Panc1 (cell line): ENCODE results near the gene NRP1. TPM values are rescaled to one million over a fixed set of nuclear protein-coding genes. Genes with fewer than 3 reads are reported as not detected.

Source experiments
- ATAC-seq: fragments of 200-7000 bp; cut with Tn5 transposase; 2 replicates; pipeline ENCODE4 v1.9.1; 2020; ENCODE audit warnings: mild to moderate bottlenecking, moderate library complexity
- BruUV-seq: library from RNA; stranded (reverse); fragments of 400-500 nt; replicated peaks from 2 replicates; lab custom pipeline; 2021; lab: Mats Ljungman, UMichigan
- CTCF ChIA-PET: fragments of 300-600 bp; sonication (Branson Sonifier 250); formaldehyde crosslinking; loops from one replicate; lab custom pipeline; 2022; ENCODE audit warnings: antibody characterized with exemption; lab: Charles Lee
- POLR2A ChIA-PET: fragments of 300-600 bp; sonication (Branson Sonifier 250); formaldehyde crosslinking; loops from one replicate; lab custom pipeline; 2022; ENCODE audit warnings: antibody characterized with exemption; lab: Charles Lee
- DNase-seq: peaks from one replicate; pipeline ENCODE4 v3.0.0-alpha.2; 2010; ENCODE audit warnings: low read depth, low spot score
- H3K27ac ChIP-seq: 2 replicates; pipeline ENCODE4 v1.5.1; 2011; ENCODE audit warnings: mild to moderate bottlenecking, low read length, inconsistent platforms
- H3K27me3 ChIP-seq: fragments of 200-500 bp; sonication (Bioruptor generic); 2 replicates; pipeline ENCODE4 v1.6.0; 2014; ENCODE audit warnings: low read length, inconsistent platforms; ENCODE audit not compliant: control insufficient read depth, insufficient read depth
- H3K36me3 ChIP-seq: fragments of 200-500 bp; sonication (Bioruptor generic); 2 replicates; pipeline ENCODE4 v1.5.1; 2014; ENCODE audit warnings: inconsistent platforms, mild to moderate bottlenecking, low read length, moderate library complexity; ENCODE audit not compliant: control insufficient read depth, insufficient read depth
- H3K4me1 ChIP-seq: 2 replicates; pipeline ENCODE4 v1.5.1; 2011; ENCODE audit warnings: inconsistent platforms, mild to moderate bottlenecking, low read length, moderate library complexity; ENCODE audit not compliant: control insufficient read depth, insufficient read depth
- H3K4me3 ChIP-seq, 2 experiments: 2 replicates each; pipeline ENCODE4 v1.5.1; 2011 to 2012; ENCODE audit warnings: low read depth in 2 of 2, low read length in 2 of 2, mild to moderate bottlenecking in 2 of 2, inconsistent platforms in 1 of 2, moderate library complexity in 1 of 2
- H3K9me3 ChIP-seq: fragments of 200-500 bp; sonication (Bioruptor generic); 2 replicates; pipeline ENCODE4 v1.5.1; 2014; ENCODE audit warnings: low read depth, mild to moderate bottlenecking, inconsistent platforms, low read length, moderate library complexity; ENCODE audit not compliant: control insufficient read depth, insufficient read depth
- CTCF ChIP-seq: fragments of 450-650 bp; IDR thresholded peaks from 2 replicates; pipeline ENCODE4 v1.5.1; 2017; ENCODE audit warnings: mild to moderate bottlenecking
- POLR2AphosphoS5 ChIP-seq: IDR thresholded peaks from 2 replicates; pipeline ENCODE4 v1.6.1; 2012; ENCODE audit warnings: mild to moderate bottlenecking, low read depth, low read length, moderate library complexity
- REST ChIP-seq, 2 experiments: IDR thresholded peaks; 2 replicates each; pipeline ENCODE4 v1.6.1; 2011 to 2012; ENCODE audit warnings: low read depth in 2 of 2, control low read depth in 1 of 2, low read length in 1 of 2, mild to moderate bottlenecking in 1 of 2, moderate library complexity in 1 of 2; ENCODE audit not compliant: insufficient read depth in 1 of 2
- SIN3A ChIP-seq: IDR thresholded peaks from 2 replicates; pipeline ENCODE4 v1.6.1; 2012; ENCODE audit warnings: low read depth, mild to moderate bottlenecking, low read length, moderate library complexity, borderline replicate concordance; ENCODE audit not compliant: insufficient read depth
- TCF7L2 ChIP-seq: IDR thresholded peaks from 2 replicates; pipeline ENCODE4 v1.6.1; 2011; ENCODE audit warnings: mild to moderate bottlenecking, low read depth, low read length, inconsistent platforms
- in situ Hi-C: cut with HindIII; loops from 2 replicates; pipeline ENCODE4 v1.10.0; 2016; ENCODE audit warnings: low sequenced_read_pairs, low pct_unique_long_range_greater_than_20kb
- intact Hi-C: fragments of 100-400 bp; cut with micrococcal nuclease; formaldehyde crosslinking; loops from one replicate; pipeline ENCODE4 v1.10.0; 2022; ENCODE audit not compliant: unreplicated experiment
- total RNA-seq: library from RNA; stranded (reverse); gene quantifications from one replicate; pipeline ENCODE4 v1.2.1, GENCODE V29; 2021; ENCODE audit not compliant: unreplicated experiment

The NRP1 gene
- total RNA-seq, 1 experiment from 2014 or later = 93.4 TPM

DNA sequence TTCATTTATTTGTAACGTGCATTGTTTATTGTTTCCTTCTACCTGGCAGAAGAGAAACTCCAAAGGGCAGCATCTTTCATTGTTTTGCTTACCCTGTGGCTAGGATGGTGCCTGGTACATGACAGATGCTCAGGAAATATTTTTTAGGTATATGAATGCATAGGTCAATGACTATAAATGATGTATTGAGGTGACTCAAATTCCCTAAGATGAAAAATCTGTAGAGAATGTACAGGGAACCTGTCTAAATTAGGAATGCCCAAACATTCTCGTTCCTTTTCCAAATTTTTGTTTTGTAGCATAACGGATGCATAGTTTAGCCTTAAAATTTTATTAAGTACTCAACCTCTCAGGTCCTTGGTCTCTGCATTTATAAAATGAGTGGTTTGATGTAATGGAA, 71.6 kb downstream of the NRP1 start:
- Histone ChIP-seq H3K27me3 (no peaks in the 10 kb centered on the region), H3K9me3 (no peaks in the 10 kb centered on the region), H3K27ac (peak overlapping the region; percentile 100), H3K4me1 (peaks cover 42% of the 10 kb centered on the region), H3K36me3 (peaks cover 14% of the 10 kb centered on the region; the same call in 1 of the 2 replicates), H3K4me3 (no peak overlapping the region)
- DNase-seq = no peak
- no TSS peak for BruUV-seq
- ChIA-PET POLR2A (no interaction called here), CTCF (interaction anchor here (0.7 kb wide), 1 partner anchor 69 kb away, joined by 3 read pairs; no protein-coding TSS in a partner anchor)
- ATAC-seq = no peak
- TF ChIP-seq REST (IDR thresholded peaks at IDR 0.05; ENCODE audit: insufficient read depth in 1 of 2, low read depth in 2 of 2, low read length in 1 of 2) (no peak), CTCF (no peak), SIN3A (no peak), TCF7L2 (no peak), POLR2AphosphoS5 (no peak)
- intact Hi-C loops = no loop called here
- in situ Hi-C loops = no loop called here

DNA sequence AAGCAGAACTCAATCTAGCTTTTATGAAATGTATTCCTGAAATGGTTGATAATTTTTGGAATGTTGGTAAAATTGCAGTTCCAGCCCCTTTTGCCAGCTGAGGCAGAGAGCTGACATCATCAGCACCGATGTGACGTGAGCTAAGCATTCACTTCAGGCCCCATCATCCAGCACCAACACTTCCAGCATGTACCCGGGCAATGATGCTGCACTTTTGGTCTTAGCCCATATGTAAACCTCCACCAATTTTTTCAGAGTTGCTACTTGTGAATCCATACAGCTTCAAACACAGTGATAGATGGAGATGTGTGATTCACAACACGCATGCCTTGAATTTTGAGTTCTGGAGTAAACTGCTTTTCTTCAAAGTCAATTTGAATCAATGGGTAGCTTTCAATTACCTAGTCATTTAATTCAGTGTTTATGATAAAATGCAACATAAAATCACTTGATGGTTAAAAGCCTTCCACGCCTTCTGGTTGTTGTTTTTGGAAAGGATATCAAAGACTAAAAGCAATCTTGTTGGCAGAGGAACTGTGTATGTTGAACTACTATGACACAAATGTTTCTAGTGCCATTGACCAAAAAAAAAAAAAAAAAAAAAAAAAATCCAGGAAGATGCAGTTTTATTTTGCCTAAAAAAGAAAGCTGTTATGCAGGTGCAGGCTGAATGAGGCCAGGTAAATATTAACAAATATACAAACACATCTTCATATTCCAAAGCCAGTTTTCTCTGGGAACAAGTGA, 73.9 kb downstream of the NRP1 start:
- Histone ChIP-seq H3K36me3 (peaks cover 14% of the 10 kb centered on the region; the same call in 1 of the 2 replicates), H3K9me3 (no peaks in the 10 kb centered on the region), H3K4me3 (no peak overlapping the region), H3K4me1 (peaks cover 42% of the 10 kb centered on the region), H3K27me3 (no peaks in the 10 kb centered on the region), H3K27ac (peak overlapping the region; percentile 100)
- CTCF ChIA-PET = interaction anchor here (1.6 kb wide), 1 partner anchor 13 kb away, joined by 3 read pairs; no protein-coding TSS in a partner anchor
- intact Hi-C loops (no loop called here), in situ Hi-C loops (no loop called here)
- POLR2A ChIA-PET = interaction anchor here (0.7 kb wide), 1 partner anchor 21 kb away, joined by 8 read pairs; no protein-coding TSS in a partner anchor
- BruUV-seq = TSS peak; percentile 13
- ATAC-seq = no peak
- no peak for TF ChIP-seq REST (IDR thresholded peaks at IDR 0.05; ENCODE audit: insufficient read depth in 1 of 2, low read depth in 2 of 2, low read length in 1 of 2)
- TF ChIP-seq SIN3A = no peak
- no peak for TF ChIP-seq CTCF
- no peak for TF ChIP-seq POLR2AphosphoS5
- no peak for TF ChIP-seq TCF7L2
- DNase-seq = no peak
